Measurements from ENCODE around the gene TRPM2. TPM values are rescaled to one million over a fixed set of nuclear protein-coding genes. Genes with fewer than 3 reads are reported as not detected.
"Not testable (repeated sequence)": the region's sequence is repeated elsewhere in the genome, so short reads cannot be mapped to it uniquely, and the experiment has no call there.

The TRPM2 gene
- polyA plus RNA-seq, 4 donors = 0.73 to 1.7 (median 1.3) TPM

DNA sequence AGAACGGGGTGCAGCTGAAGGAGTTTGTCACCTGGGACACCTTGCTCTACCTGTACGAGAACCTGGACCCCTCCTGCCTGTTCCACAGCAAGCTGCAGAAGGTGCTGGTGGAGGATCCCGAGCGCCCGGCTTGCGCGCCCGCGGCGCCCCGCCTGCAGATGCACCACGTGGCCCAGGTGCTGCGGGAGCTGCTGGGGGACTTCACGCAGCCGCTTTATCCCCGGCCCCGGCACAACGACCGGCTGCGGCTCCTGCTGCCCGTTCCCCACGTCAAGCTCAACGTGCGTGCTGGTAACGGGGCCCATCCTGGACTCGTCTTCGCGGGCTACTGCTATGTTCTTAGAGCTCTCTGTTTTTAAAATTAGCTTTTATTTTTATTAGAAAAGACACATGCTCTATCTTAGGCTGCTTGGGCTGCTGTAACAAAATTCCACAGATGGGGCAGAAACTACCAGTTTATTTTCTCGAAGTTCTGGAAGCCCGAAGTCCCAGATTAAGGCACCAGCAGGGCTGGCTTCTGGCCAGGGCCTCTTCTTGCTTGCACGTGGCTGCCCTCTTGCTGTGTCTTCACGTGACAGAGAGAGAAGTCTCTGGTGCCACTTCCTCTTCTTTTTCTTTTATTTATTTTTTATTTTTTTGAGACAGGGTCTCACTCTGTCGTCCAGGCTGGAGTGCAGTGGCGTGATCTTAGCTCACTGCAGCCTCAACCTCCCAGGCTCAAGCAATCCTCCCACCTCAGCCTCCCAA lies 38.1 kb downstream of the TRPM2 start:
- DNase-seq (ENCODE audit: low read depth in 4 of 4, low spot score in 3 of 4) = no peak

DNA sequence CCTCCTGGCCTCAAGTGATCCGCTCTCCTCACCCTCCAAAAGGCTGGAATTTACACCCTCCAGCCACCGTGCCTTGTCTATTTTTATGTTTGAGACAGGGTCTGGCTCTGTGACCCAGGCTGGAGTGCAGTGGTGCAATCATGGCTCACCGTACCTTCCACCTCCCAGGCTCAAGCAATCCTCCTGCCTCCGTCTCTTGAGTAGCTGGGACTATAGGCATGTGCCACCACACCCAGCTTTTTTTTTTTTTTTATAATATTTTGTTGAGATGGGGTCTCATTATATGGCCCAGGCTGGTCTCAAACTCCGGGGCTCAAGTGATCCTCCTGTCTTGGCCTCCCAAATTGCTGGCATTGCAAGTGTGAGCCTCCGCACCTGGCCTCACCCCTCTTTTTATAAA lies 38.8 kb downstream of the TRPM2 start:
- DNase-seq (ENCODE audit: low read depth in 4 of 4, low spot score in 3 of 4) = no peak

GRCh38 chr21:44392916-44393315 lies 39.5 kb downstream of the TRPM2 start:
- DNase-seq (ENCODE audit: low read depth in 4 of 4, low spot score in 3 of 4) = no peak

DNA sequence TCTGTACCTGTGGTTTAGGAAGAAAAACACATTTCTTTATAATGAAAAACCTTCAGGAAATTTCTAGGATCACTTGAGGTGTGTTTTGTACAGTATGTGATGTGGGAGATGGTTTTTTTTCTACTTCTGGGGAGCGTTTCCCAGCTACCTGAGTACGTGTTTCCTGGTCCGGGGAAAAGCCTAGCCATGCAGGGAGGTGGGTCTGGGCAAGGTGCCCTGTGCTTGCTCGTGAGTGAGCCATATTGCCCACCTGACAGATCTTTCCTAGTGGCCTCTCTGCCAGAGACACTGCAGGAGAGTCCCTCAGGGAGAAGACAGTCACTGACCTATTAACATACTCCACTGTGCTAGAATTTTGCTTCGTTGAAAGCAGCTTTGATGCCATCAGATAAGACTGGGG lies 41.3 kb downstream of the TRPM2 start:
- DNase-seq (ENCODE audit: low read depth in 4 of 4, low spot score in 3 of 4) = no peak

- no peak for DNase-seq (ENCODE audit: low read depth in 4 of 4, low spot score in 3 of 4)
Observed at GRCh38 chr21:44395260-44395659, 41.8 kb downstream of the TRPM2 start.

- not testable (repeated sequence) for DNase-seq (ENCODE audit: low read depth in 4 of 4, low spot score in 3 of 4)
Observed at GRCh38 chr21:44396803-44397202, 43.4 kb downstream of the TRPM2 start.

- DNase-seq (ENCODE audit: low read depth in 4 of 4, low spot score in 3 of 4) = no peak
Observed at GRCh38 chr21:44397431-44398031, 44.1 kb downstream of the TRPM2 start.

DNA sequence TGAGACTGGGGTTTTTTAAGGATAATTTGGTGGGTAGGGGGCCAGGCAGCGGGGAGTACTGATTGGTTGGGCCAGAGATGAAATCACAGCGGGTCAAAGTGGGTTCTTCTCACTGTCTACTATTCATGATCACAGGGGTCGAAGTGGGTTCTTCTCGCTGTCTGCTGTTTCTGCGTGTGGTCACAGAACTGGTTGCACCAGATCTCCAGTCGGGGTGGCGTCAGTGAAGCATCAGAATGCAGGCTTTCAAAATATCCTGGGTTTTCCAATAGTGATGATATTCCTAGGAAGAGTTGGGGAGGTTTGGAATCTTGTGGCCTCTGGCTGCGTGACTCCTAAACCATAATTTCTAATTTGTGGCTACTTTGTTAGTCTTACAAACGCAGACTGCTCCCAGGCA lies 45.1 kb downstream of the TRPM2 start:
- DNase-seq (ENCODE audit: low read depth in 4 of 4, low spot score in 3 of 4) = no peak

DNA sequence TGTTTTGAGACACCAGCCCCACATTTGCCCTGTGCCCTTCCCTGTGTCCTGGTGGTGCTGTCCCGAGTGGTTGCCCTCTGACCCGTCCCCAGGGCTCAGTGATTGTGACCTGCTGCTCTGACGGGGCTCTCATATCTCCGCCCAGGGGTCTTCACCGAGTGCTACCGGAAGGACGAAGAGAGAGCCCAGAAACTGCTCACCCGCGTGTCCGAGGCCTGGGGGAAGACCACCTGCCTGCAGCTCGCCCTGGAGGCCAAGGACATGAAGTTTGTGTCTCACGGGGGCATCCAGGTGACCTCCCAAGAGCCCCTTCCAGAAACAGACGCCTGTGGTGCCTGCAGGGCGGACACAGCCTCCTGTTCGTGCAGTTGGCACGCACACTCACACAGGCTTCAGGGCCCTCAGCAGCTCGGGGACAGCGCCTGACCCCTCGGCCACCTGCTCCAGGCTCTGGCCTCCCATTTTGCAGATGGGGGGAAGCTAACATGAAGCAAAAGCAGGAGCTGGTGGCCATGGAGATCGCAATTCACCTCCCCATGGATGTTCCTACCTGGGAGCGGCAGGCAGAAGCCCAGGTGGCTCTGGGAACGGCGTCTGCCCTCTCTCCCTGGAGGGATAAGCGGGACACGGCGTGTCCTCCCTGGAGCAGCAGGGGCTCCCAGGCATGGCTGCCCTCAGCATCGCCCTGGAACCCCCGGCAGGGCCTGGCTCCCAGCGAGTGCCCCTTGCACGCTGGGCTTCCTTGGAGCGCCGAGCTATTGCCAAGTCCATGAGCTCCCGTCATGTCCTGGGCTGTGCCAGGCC lies 45.9 kb downstream of the TRPM2 start:
- DNase-seq (ENCODE audit: low read depth in 4 of 4, low spot score in 3 of 4) = no peak

- no peak for DNase-seq (ENCODE audit: low read depth in 4 of 4, low spot score in 3 of 4)
Observed at GRCh38 chr21:44399955-44400790, 46.8 kb downstream of the TRPM2 start.

DNA sequence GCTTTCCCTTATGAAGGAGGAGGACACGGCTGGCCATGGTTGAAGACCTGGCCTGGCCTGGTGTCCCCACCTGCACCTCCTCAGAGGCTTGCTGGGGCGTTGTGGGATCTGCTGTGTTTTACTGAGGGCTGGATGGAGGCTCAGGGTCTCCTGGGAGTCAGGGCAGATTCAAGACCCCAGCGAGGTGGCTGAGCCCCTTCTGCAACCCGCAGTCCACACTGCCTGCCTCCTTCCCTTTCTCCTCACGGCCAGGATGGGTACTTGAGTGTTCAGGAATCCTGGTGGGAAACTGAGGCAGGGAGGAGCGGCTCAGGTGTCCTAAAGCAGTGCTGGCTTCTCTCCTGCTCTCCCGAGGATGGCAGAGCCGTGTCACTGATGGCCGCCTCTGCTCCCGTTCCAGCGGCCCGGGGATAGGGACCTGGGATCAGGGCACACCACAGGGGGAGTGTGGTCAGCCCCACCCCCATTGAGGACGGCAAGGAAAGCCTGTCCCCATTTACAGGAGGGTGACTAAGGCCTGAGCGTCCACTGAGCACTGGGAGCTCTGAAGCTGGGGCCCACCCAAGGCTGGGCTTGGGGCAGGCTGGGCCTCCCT lies 47.5 kb downstream of the TRPM2 start:
- DNase-seq (ENCODE audit: low read depth in 4 of 4, low spot score in 3 of 4) = no peak

- DNase-seq (ENCODE audit: low read depth in 4 of 4, low spot score in 3 of 4) = no peak
Observed at GRCh38 chr21:44401386-44402160, 48.2 kb downstream of the TRPM2 start.

DNA sequence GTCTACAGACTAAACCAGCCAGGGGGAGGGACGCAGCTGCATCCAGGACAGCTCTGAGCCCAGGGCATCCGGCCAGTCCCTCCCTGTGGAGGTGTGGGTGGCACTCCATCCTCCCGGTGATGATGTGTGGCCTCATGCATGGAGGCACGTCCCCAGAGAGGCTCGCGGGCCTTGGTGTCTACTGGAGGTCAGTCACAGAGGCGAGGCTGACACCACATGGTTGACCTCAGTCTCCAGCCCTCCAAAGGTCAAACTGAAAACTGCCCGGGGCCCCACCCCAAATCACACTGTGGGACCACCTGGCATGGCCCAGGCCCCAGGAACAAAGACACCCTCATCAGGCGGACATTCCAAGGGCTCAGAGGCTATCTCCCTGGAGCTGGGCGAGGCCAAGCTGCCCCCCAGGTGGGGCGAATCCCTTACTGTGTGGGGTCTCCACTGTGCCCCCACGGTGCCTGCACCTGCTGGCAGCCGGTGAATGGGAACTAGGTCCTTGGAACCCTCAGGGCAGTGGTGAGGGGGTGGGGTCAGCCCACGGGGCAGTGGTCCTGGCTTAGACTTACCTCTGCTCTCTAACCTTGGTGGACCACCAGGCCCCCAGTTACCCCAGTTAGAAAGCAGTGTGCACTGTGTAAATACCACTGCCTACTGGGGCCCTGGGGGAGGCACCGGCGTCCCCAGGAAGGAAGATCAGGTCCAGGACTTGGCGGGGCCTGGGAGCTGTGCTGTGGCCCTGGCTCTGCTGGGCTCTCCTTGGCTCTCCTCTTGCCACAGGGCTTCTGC lies 49.1 kb downstream of the TRPM2 start:
- DNase-seq (ENCODE audit: low read depth in 4 of 4, low spot score in 3 of 4) = no peak

DNA sequence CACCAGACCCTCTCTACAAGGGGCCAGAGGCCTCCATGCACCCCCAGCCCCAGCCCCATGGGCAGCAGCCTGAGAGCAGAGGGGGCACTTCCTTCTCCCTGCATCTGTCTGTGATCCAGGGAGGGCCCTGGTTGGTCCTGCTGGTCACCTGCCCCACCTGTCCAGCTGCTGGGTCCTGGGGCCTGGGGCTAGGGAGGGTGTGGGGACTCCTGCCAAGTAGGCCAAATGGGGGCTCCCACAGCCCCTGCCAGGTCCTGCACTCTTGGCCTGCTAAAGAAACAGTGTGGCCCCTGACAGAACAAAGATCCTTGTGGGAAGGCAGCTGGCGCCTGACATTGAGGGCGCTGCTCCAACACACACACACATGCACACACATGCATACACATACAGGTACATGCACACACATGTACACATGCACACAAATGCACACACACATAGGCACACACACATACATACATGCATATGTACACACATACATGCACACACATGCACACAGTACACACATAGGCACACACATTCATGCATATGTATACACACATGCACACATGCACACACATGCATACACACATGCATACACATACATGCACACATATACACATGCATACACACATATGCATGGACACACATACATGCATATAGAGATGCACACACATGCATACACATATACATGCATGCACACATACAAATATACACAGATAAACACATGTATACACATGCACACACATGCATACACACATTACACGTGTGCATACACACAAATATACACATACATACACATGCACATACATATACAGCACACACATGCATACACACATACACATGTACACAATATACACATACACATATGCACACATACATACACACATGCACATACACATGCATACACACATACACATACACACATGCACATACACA lies 49.9 kb downstream of the TRPM2 start:
- DNase-seq (ENCODE audit: low read depth in 4 of 4, low spot score in 3 of 4) = no peak

- DNase-seq (ENCODE audit: low read depth in 4 of 4, low spot score in 3 of 4) = not testable (repeated sequence)
Observed at GRCh38 chr21:44404482-44404881, 51.1 kb downstream of the TRPM2 start.

DNA sequence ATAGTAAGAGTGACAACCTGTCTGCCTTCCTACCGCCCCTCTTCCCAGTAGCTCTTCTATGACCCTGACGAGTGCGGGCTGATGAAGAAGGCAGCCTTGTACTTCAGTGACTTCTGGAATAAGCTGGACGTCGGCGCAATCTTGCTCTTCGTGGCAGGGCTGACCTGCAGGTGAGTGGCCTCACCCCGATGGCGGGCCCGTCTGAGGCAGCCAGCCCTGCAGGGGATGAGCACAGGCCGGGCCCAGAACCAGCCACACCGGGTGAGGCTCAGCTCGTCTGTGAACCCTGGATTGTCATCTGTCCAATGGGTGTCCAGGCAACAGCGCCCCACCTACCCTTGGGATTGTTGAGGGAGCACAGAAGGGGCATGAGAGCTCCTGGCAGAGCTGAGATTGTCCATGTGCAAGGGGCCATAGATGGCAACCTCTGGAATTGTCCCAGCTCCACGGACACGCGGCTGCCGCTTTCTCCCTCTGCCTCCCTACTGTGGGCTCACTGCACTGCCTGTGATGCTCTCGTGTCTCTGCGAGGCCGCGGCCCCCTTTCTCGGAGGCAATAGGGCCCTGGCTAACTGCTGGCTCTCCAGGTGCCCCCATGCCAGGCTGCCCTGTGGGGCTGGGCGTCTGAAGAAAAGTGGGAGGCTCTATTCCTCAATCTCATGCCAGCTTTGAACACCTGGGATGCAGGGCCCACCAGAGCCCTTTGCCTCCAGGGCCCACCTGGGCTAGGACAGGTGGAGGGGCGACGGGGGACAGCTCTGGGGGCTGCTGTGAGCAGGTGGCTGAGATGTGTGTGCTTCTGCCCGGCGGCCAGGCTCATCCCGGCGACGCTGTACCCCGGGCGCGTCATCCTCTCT lies 51.9 kb downstream of the TRPM2 start:
- no peak for DNase-seq (ENCODE audit: low read depth in 4 of 4, low spot score in 3 of 4)
